Caco-2 (cell line): ENCODE results near the gene NUDCD2. TPM values are rescaled to one million over a fixed set of nuclear protein-coding genes. Genes with fewer than 3 reads are reported as not detected.

Experiments
- BruUV-seq: library from RNA; stranded (reverse); fragments of 400-500 nt; replicated peaks from 2 replicates; lab custom pipeline; 2021; lab: Mats Ljungman, UMichigan
- CTCF ChIA-PET: fragments of 300-600 bp; sonication (Branson Sonifier 250); formaldehyde crosslinking; loops from one replicate; lab custom pipeline; 2022; ENCODE audit warnings: antibody characterized with exemption; lab: Charles Lee
- POLR2A ChIA-PET: fragments of 300-600 bp; sonication (Branson Sonifier 250); formaldehyde crosslinking; loops from one replicate; lab custom pipeline; 2022; ENCODE audit warnings: antibody characterized with exemption; lab: Charles Lee
- DNase-seq, 2 experiments: peaks; one replicate each; pipeline versions ENCODE4 v3.0.0 to v3.0.0-alpha.2; 2020 to 2022
- H3K27me3 ChIP-seq: replicated peaks from 2 replicates; pipeline ENCODE4 v1.6.0; 2011; ENCODE audit warnings: low read length; ENCODE audit not compliant: control insufficient read depth, insufficient read depth
- H3K36me3 ChIP-seq: 2 replicates; pipeline ENCODE4 v1.5.1; 2011; ENCODE audit warnings: low read length; ENCODE audit not compliant: control insufficient read depth, insufficient read depth
- H3K4me1 ChIP-seq: fragments of 250-450 bp; sonication (Bioruptor Pico); 2 replicates; pipeline ENCODE4 v1.5.1; 2020; ENCODE audit warnings: mild to moderate bottlenecking
- H3K4me3 ChIP-seq: 2 replicates; pipeline ENCODE4 v1.5.1; 2011; ENCODE audit warnings: low read depth, mild to moderate bottlenecking, control low read depth, low read length
- H3K9me3 ChIP-seq: fragments of 250-450 bp; sonication (Bioruptor Pico); 2 replicates; pipeline ENCODE4 v1.5.1; 2020; ENCODE audit warnings: mild to moderate bottlenecking, moderate library complexity
- H3K27ac Mint-ChIP-seq: one replicate; pipeline ENCODE4 v1.8.0; 2022; ENCODE audit warnings: mixed read lengths; ENCODE audit not compliant: unreplicated experiment
- H3K27me3 Mint-ChIP-seq: one replicate; pipeline ENCODE4 v1.8.0; 2022; ENCODE audit warnings: mixed read lengths; ENCODE audit not compliant: insufficient read depth, unreplicated experiment
- H3K36me3 Mint-ChIP-seq: one replicate; pipeline ENCODE4 v1.8.0; 2022; ENCODE audit warnings: mild to moderate bottlenecking, mixed read lengths; ENCODE audit not compliant: insufficient read depth, unreplicated experiment
- H3K4me1 Mint-ChIP-seq: one replicate; pipeline ENCODE4 v1.8.0; 2022; ENCODE audit warnings: low read depth, mixed read lengths; ENCODE audit not compliant: unreplicated experiment
- H3K4me3 Mint-ChIP-seq: one replicate; pipeline ENCODE4 v1.8.0; 2022; ENCODE audit warnings: mild to moderate bottlenecking, moderate library complexity, mixed read lengths; ENCODE audit not compliant: unreplicated experiment
- H3K9me3 Mint-ChIP-seq: one replicate; pipeline ENCODE4 v1.8.0; 2022; ENCODE audit warnings: mixed read lengths; ENCODE audit not compliant: unreplicated experiment
- CTCF ChIP-seq, 2 experiments: fragments of 200-600 bp in 1 of 2; IDR thresholded peaks; 1 replicate in 1 of 2; 2 replicates in 1 of 2; pipeline versions ENCODE4 v1.5.1 to v1.8.0; 2011 to 2022; ENCODE audit warnings: antibody characterized with exemption in 1 of 2, control low read depth in 1 of 2, inconsistent platforms in 1 of 2, low read depth in 1 of 2, low read length in 1 of 2, mild to moderate bottlenecking in 1 of 2, moderate library complexity in 1 of 2; ENCODE audit not compliant: insufficient read depth in 1 of 2, severe bottlenecking in 1 of 2, unreplicated experiment in 1 of 2
- intact Hi-C: fragments of 100-400 bp; cut with micrococcal nuclease; formaldehyde crosslinking; loops from one replicate; pipeline ENCODE4 v1.10.0; 2022; ENCODE audit not compliant: unreplicated experiment
- total RNA-seq: library from RNA; stranded (reverse); gene quantifications from 2 replicates; pipeline ENCODE4 v1.2.3, GENCODE V29; 2022

The NUDCD2 gene
- total RNA-seq, 1 experiment from 2014 or later: 50.0 TPM

GRCh38 chr5:163508753-163509152, 48.9 kb upstream of the NUDCD2 start:
- Mint-ChIP-seq H3K9me3 (no peaks in the 10 kb centered on the region), H3K4me3 (no peak overlapping the region), H3K27me3 (no peaks in the 10 kb centered on the region), H3K36me3 (peaks cover 23% of the 10 kb centered on the region), H3K27ac (no peak overlapping the region), H3K4me1 (peaks cover 12% of the 10 kb centered on the region)
- intact Hi-C loops: no loop called here
- Histone ChIP-seq H3K4me1 (peaks cover 25% of the 10 kb centered on the region), H3K9me3 (no peaks in the 10 kb centered on the region), H3K36me3 (no peaks in the 10 kb centered on the region), H3K27me3 (no peaks in the 10 kb centered on the region), H3K4me3 (no peak overlapping the region)
- CTCF ChIA-PET: no interaction called here
- no TSS peak for BruUV-seq
- DNase-seq: no peak
- no peak for TF ChIP-seq CTCF (IDR thresholded peaks at IDR 0.05; ENCODE audit: insufficient read depth in 1 of 2, low read depth in 1 of 2, low read length in 1 of 2, severe bottlenecking in 1 of 2, unreplicated experiment in 1 of 2)
- POLR2A ChIA-PET: no interaction called here

- intact Hi-C loops: no loop called here
- BruUV-seq: no TSS peak
- peaks cover 29% of the 10 kb centered on the region for H3K4me1 ChIP-seq
- POLR2A ChIA-PET: no interaction called here
- TF ChIP-seq CTCF (IDR thresholded peaks at IDR 0.05; ENCODE audit: insufficient read depth in 1 of 2, low read depth in 1 of 2, low read length in 1 of 2, severe bottlenecking in 1 of 2, unreplicated experiment in 1 of 2): no peak
- H3K27me3 ChIP-seq: no peaks in the 10 kb centered on the region
- CTCF ChIA-PET: no interaction called here
- Mint-ChIP-seq H3K27ac (peak overlapping the region; percentile 94), H3K36me3 (peaks cover 12% of the 10 kb centered on the region), H3K27me3 (no peaks in the 10 kb centered on the region), H3K9me3 (no peaks in the 10 kb centered on the region), H3K4me1 (peaks cover 12% of the 10 kb centered on the region), H3K4me3 (peak overlapping the region; percentile 85)
- H3K9me3 ChIP-seq: no peaks in the 10 kb centered on the region
- DNase-seq: no peak
- peak overlapping the region; percentile 72 for H3K4me3 ChIP-seq
- H3K36me3 ChIP-seq: no peaks in the 10 kb centered on the region
These were observed 46.8 kb upstream of the NUDCD2 start for GRCh38 chr5:163506726-163507125.

- POLR2A ChIA-PET: interaction anchor here (1.0 to 1.5 kb wide), 3 partner anchors 46 to 68 kb away, joined by 3 to 19 read pairs (median 6); partner anchors contain the start of genes CCNG1, HMMR and NUDCD2
- peaks cover 11% of the 10 kb centered on the region for H3K36me3 Mint-ChIP-seq
These were observed 46.2 kb upstream of the NUDCD2 start for GRCh38 chr5:163506095-163506457.

More at GRCh38 chr5:163506095-163506457, 46.2 kb upstream of the NUDCD2 start:
- TSS peak; percentile 52 for BruUV-seq
- Mint-ChIP-seq H3K4me3 (peak overlapping the region; percentile 85), H3K9me3 (no peaks in the 10 kb centered on the region), H3K27ac (peak overlapping the region; percentile 94), H3K4me1 (peaks cover 12% of the 10 kb centered on the region), H3K27me3 (no peaks in the 10 kb centered on the region)
- CTCF ChIA-PET: interaction anchor here (1.0 to 1.5 kb wide), 2 partner anchors 17 to 45 kb away, joined by 4 to 5 read pairs; partner anchors contain the start of gene HMMR
- H3K9me3 ChIP-seq: no peaks in the 10 kb centered on the region
- peak overlapping the region; percentile 72 for H3K4me3 ChIP-seq
- peaks cover 29% of the 10 kb centered on the region for H3K4me1 ChIP-seq
- no peaks in the 10 kb centered on the region for H3K36me3 ChIP-seq
- intact Hi-C loops: no loop called here
- H3K27me3 ChIP-seq: no peaks in the 10 kb centered on the region
- no peak for DNase-seq
- no peak for TF ChIP-seq CTCF (IDR thresholded peaks at IDR 0.05; ENCODE audit: insufficient read depth in 1 of 2, low read depth in 1 of 2, low read length in 1 of 2, severe bottlenecking in 1 of 2, unreplicated experiment in 1 of 2)
